NCI-H146 treated with DMSO at 0.1 percent for 48 hours (cell line): ENCODE data around the gene ADAT3.

ENCODE experiments used
- DNase-seq: peaks from one replicate; lab custom pipeline; 2025; ENCODE audit not compliant: unreplicated experiment; lab: John Stamatoyannopoulos, UW

ADAT3 gene

GRCh38 chr19:1905110-1905862 lies at the start of gene ADAT3, which contains the start of gene SCAMP4:
Gene ADAT3, plus strand, starts transcription at chr19:1905399. Its CDS starts 6,649 bp downstream, at chr19:1912048.
Gene SCAMP4, plus strand, starts transcription at chr19:1905399. Its CDS starts 9,621 bp downstream, at chr19:1915020.
- DNase-seq: peak; percentile 82

- no peak for DNase-seq
These were observed 49.4 kb upstream of the ADAT3 start for GRCh38 chr19:1855828-1856255.

- DNase-seq: no peak
These were observed 48.9 kb upstream of the ADAT3 start for GRCh38 chr19:1856345-1856697.

GRCh38 chr19:1856698-1857603 lies 48.2 kb upstream of the ADAT3 start:
- DNase-seq: no peak

GRCh38 chr19:1857648-1858326 lies 47.4 kb upstream of the ADAT3 start:
- no peak for DNase-seq

- no peak for DNase-seq
These were observed 46.7 kb upstream of the ADAT3 start for GRCh38 chr19:1858412-1859081.

- DNase-seq: no peak
These were observed 45.8 kb upstream of the ADAT3 start for GRCh38 chr19:1859331-1859781.

GRCh38 chr19:1860042-1860775 lies 45.0 kb upstream of the ADAT3 start:
- DNase-seq: no peak

- DNase-seq: no peak
These were observed 44.2 kb upstream of the ADAT3 start for GRCh38 chr19:1860821-1861598.

- DNase-seq: no peak
These were observed 43.6 kb upstream of the ADAT3 start for GRCh38 chr19:1861599-1862031.

- no peak for DNase-seq
These were observed 43.2 kb upstream of the ADAT3 start for GRCh38 chr19:1862068-1862423.

GRCh38 chr19:1862424-1863327 lies 42.5 kb upstream of the ADAT3 start:
- DNase-seq: no peak

GRCh38 chr19:1863328-1863637 lies 41.9 kb upstream of the ADAT3 start, which contains the start of gene KLF16:
Gene KLF16, minus strand, starts transcription at chr19:1863579. Its CDS starts 82 bp downstream, at chr19:1863497.
- DNase-seq: no peak

- peak; percentile 54 for DNase-seq
These were observed 41.3 kb upstream of the ADAT3 start for GRCh38 chr19:1863638-1864479.

- DNase-seq: peak; percentile 31
These were observed 40.6 kb upstream of the ADAT3 start for GRCh38 chr19:1864480-1865171.

- no peak for DNase-seq
These were observed 39.8 kb upstream of the ADAT3 start for GRCh38 chr19:1865172-1866010.
